Keratinocyte (primary cell): ENCODE measurements around the gene SLC38A8.

Experiments used
- CTCF ChIP-seq, 3 experiments: IDR thresholded peaks in 1 of 3; conservative IDR thresholded peaks in 1 of 3; optimal IDR thresholded peaks in 1 of 3; 2 replicates in 2 of 3; 3 replicates in 1 of 3; pipeline versions ENCODE3 to v1.5.1; 2011; ENCODE audit warnings: low read length in 3 of 3, mild to moderate bottlenecking in 3 of 3, moderate library complexity in 2 of 3, control low read depth in 1 of 3, inconsistent platforms in 1 of 3; ENCODE audit not compliant: insufficient read depth in 2 of 3; ENCODE audit errors: extremely low read depth in 1 of 3
- EZH2 ChIP-seq: IDR thresholded peaks from one replicate; pipeline ENCODE4 v1.6.1; 2012; ENCODE audit warnings: inconsistent platforms, mild to moderate bottlenecking, low read length, moderate library complexity

- TF ChIP-seq CTCF (optimal IDR thresholded peaks at IDR 0.05 in 1 of 3, IDR thresholded peaks at IDR 0.05 in 1 of 3, conservative IDR thresholded peaks at IDR 0.05 in 1 of 3; ENCODE audit: extremely low read depth in 1 of 3, insufficient read depth in 2 of 3, low read length in 3 of 3) (no peak), EZH2 (no peak)
Observed at GRCh38 chr16:84014570-84015327, 27.8 kb downstream of the SLC38A8 start.
